ENCODE measurements around the gene FZD4. TPM values are rescaled to one million over a fixed set of nuclear protein-coding genes. Genes with fewer than 3 reads are reported as not detected.
A peak's percentile ranks its signal among the peaks of the same experiment; 100 is the strongest.

FZD4 gene
- total RNA-seq, 1 donor from 2014 or later: 6.6 TPM

GRCh38 chr11:86955111-86955360 is 159 bp downstream of the FZD4 start:
- Mint-ChIP-seq H3K9me3 (ENCODE audit: low read depth) (no peaks in the 10 kb centered on the region), H3K4me1 (ENCODE audit: low read depth) (peaks cover 53% of the 10 kb centered on the region), H3K27me3 (ENCODE audit: low read depth) (no peaks in the 10 kb centered on the region)

DNA sequence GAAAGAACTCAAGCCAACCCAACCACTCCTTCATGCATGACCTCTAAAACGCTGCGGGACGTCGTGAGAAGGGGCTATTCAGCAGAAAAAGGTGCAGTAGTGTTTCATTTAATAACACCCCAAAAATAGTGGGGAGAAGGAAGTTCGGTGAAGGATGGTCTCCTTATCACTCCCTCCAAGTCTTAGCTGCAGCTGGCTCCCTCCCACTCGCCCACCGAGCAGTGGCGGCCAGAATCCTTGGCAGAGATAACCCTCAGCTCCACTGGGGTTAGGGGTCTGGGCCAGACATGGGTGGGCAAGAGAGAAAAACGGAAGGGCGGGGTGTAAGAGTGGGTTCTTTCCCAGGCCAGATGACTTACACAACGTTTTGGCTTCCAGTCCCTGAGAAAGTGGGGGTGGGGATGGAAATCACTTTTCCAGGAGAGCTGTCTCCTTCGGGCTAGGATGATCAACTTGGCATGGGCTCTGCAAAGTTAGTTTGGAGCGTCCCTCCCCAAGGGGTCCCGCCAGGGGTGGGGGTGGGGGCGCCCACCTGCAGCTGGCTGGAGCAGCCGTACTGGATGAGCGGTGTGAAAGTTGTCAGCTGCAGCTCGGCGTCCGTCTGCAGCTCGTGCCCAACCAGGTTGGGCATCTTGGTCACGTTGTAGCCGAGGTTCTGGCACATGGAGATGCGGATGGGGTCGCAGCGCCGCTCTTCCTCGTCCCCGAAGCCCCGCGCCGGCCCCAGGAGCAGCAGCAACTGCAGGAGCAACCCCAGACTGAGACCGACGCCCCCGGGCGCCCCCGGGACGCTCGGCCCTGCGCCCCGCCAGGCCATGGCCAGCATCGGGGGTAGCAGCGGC is 705 bp downstream of the FZD4 start:
- peak overlapping the region; percentile 51 for H3K27ac Mint-ChIP-seq (ENCODE audit: unreplicated experiment)
- H3K36me3 Mint-ChIP-seq (ENCODE audit: low read depth): peaks cover 6% of the 10 kb centered on the region
- no peaks in the 10 kb centered on the region for H3K27me3 Mint-ChIP-seq (ENCODE audit: low read depth)
- peaks cover 53% of the 10 kb centered on the region for H3K4me1 Mint-ChIP-seq (ENCODE audit: low read depth)
- peak overlapping the region; percentile 76 for H3K4me3 Mint-ChIP-seq (ENCODE audit: unreplicated experiment)
- TF ChIP-seq, protein P1, sequence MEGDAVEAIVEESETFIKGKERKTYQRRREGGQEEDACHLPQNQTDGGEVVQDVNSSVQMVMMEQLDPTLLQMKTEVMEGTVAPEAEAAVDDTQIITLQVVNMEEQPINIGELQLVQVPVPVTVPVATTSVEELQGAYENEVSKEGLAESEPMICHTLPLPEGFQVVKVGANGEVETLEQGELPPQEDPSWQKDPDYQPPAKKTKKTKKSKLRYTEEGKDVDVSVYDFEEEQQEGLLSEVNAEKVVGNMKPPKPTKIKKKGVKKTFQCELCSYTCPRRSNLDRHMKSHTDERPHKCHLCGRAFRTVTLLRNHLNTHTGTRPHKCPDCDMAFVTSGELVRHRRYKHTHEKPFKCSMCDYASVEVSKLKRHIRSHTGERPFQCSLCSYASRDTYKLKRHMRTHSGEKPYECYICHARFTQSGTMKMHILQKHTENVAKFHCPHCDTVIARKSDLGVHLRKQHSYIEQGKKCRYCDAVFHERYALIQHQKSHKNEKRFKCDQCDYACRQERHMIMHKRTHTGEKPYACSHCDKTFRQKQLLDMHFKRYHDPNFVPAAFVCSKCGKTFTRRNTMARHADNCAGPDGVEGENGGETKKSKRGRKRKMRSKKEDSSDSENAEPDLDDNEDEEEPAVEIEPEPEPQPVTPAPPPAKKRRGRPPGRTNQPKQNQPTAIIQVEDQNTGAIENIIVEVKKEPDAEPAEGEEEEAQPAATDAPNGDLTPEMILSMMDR (IDR thresholded peaks at IDR 0.05): no peak
- no peaks in the 10 kb centered on the region for H3K9me3 Mint-ChIP-seq (ENCODE audit: low read depth)
- DNase-seq (ENCODE audit: low spot score): no peak

More at GRCh38 chr11:86955111-86955360, 159 bp downstream of the FZD4 start:
- TF ChIP-seq, protein P1 (IDR thresholded peaks at IDR 0.05): no peak
- DNase-seq (ENCODE audit: low spot score): no peak
- Mint-ChIP-seq H3K4me3 (ENCODE audit: unreplicated experiment) (peak overlapping the region; percentile 76), H3K27ac (ENCODE audit: unreplicated experiment) (no peak overlapping the region), H3K36me3 (ENCODE audit: low read depth) (peaks cover 6% of the 10 kb centered on the region)

DNA sequence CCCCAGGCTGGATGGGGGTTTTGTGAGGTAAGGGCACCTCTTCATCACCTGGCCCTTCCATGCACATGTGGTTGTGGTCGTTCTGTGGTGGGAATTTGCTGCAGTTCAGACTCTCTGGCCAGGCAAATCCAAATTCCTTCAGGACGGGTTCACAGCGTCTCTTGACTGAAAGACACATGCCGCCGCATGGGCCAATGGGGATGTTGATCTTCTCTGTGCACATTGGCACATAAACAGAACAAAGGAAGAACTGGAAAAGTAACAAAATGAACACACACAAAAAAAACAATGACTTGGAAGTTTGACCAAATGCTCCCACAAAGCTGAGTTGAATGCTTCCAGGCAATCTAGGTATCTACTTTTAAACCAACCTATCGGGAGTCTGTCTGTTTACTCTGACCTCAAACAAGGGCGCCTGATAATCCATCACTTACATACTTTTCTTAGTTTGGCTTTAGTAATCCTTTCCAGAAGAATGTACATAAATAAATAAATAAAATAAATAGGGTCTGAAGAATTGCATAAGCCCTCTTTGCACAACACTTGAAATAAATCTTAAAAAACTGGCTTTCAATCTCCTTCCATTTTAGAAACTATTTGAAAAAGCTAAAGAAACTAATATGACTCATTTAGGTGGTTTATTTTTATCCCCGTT is 2.8 kb downstream of the FZD4 start:
- no peaks in the 10 kb centered on the region for H3K27me3 Mint-ChIP-seq (ENCODE audit: low read depth)

DNA sequence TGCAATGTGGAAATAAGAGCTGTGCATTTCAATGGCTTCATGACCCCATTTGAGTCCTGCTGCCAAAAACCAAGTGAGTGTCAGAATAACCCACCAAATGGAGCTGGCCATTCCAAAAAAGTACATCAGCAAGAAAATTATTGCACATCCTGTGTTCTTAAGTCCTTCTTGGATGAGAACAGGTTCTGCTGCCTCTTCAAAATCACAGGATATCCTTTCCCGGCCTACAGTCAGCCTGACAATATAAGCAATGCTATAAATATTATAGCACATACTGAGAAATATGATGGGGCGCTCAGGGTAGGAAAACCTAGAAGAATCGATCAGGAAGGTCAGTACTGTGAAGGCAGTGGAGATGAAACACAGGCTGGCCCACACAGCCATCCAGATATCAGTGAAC is 3.5 kb downstream of the FZD4 start:
- no peak for DNase-seq (ENCODE audit: low spot score)
- Mint-ChIP-seq H3K27me3 (ENCODE audit: low read depth) (no peaks in the 10 kb centered on the region), H3K4me1 (ENCODE audit: low read depth) (peaks cover 58% of the 10 kb centered on the region), H3K36me3 (ENCODE audit: low read depth) (peaks cover 8% of the 10 kb centered on the region), H3K27ac (ENCODE audit: unreplicated experiment) (no peak overlapping the region), H3K4me3 (ENCODE audit: unreplicated experiment) (no peak overlapping the region), H3K9me3 (ENCODE audit: low read depth) (no peaks in the 10 kb centered on the region)
- TF ChIP-seq, protein P1 (IDR thresholded peaks at IDR 0.05): no peak

More for the DNA sequence above, 2.8 kb downstream of the FZD4 start:
- no peaks in the 10 kb centered on the region for H3K9me3 Mint-ChIP-seq (ENCODE audit: low read depth)
- peak overlapping the region; percentile 76 for H3K4me3 Mint-ChIP-seq (ENCODE audit: unreplicated experiment)
- peak overlapping the region; percentile 70 for H3K27ac Mint-ChIP-seq (ENCODE audit: unreplicated experiment)
- peaks cover 64% of the 10 kb centered on the region for H3K4me1 Mint-ChIP-seq (ENCODE audit: low read depth)
- no peak for DNase-seq (ENCODE audit: low spot score)
- H3K36me3 Mint-ChIP-seq (ENCODE audit: low read depth): peaks cover 8% of the 10 kb centered on the region
- TF ChIP-seq, protein P1 (IDR thresholded peaks at IDR 0.05): no peak

GRCh38 chr11:86950661-86950995 is 4.6 kb downstream of the FZD4 start:
- H3K27me3 Mint-ChIP-seq (ENCODE audit: low read depth): no peaks in the 10 kb centered on the region
- H3K4me3 Mint-ChIP-seq (ENCODE audit: unreplicated experiment): no peak overlapping the region
- peaks cover 11% of the 10 kb centered on the region for H3K36me3 Mint-ChIP-seq (ENCODE audit: low read depth)
- TF ChIP-seq, protein P1 (IDR thresholded peaks at IDR 0.05): no peak
- no peaks in the 10 kb centered on the region for H3K9me3 Mint-ChIP-seq (ENCODE audit: low read depth)
- H3K27ac Mint-ChIP-seq (ENCODE audit: unreplicated experiment): no peak overlapping the region
- DNase-seq (ENCODE audit: low spot score): no peak
- peaks cover 51% of the 10 kb centered on the region for H3K4me1 Mint-ChIP-seq (ENCODE audit: low read depth)
